ENCODE results near the gene DCAF15. TPM values are rescaled to one million over a fixed set of nuclear protein-coding genes. Genes with fewer than 3 reads are reported as not detected.

DCAF15 gene
- total and polyA plus RNA-seq, 2 donors (not counting 3 experiments of a cell fraction or from before 2014, with no cell fraction given) = 41.9 to 42.4 TPM

DNA sequence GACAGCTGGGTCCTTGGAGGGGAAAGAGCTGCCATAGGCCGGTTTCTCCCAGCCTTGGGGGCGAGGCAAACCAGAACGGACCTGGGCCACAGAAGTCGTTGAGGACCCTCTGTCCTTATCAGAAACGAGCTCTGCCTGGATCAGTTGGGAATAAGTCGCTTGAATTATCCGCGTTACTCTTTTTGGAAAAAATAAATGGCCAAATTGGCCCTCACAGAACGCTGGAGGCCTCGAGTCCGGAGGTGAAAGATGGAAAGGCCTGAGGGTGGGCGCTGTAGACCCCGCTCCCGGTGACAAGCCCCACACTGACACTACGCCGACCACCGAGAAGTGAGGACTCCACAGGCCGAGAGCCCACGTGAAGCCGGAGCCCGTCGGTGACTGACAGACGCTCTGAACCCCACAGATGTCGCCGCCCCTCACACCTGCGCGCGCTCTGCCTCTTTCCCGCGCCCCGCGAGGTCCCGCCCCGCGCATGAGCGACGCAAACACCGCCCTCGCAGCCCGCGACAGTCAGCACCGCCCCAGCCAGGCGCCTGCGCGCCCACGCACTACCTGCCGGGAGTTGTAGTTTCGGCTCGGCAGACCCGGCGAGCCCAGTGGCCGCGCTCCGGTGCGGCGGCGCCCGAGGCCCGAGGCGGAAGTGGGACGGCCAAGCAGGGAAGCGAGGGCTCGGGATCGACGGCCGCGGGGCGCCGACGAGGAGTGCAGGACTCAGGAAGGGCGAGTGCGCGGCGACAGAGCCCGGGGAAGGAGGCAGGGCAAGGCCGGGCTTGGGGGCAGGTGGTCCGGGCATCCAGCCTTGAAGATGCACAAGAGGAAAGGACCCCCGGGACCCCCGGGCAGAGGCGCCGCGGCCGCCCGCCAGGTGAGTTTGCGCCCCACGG, 46.4 kb upstream of the DCAF15 start, which contains the start of the genes BRME1 and CC2D1A:
Gene BRME1, minus strand, starts transcription at position 484 of the 887 bp plus-strand sequence. CDS start 1,225 bp downstream, outside the sequence.
Gene CC2D1A, plus strand, starts transcription at position 568 of the 887 bp plus-strand sequence. Its CDS starts 241 bp downstream, at position 809.
- Histone ChIP-seq H3K27ac (ENCODE audit: insufficient read depth, low read depth, low read length) (peak within 1 kb of the TSS; percentile 45), H2AFZ (ENCODE audit: low read depth, low read length) (peak within 1 kb of the TSS; percentile 100), H3K4me2 (ENCODE audit: insufficient read depth, low read length) (peak within 1 kb of the TSS; percentile 72), H3K4me3 (replicated peaks in 1 of 3; ENCODE audit: insufficient read depth in 1 of 3, low read depth in 1 of 3, low read length in 3 of 3) (peak within 1 kb of the TSS; percentile 78 to 88 (median 85)), H3K27me3 (ENCODE audit: control insufficient read depth in 2 of 2, insufficient read depth in 2 of 2, low read length in 2 of 2) (no peaks in the 10 kb centered on the region), H3K36me3 (ENCODE audit: control insufficient read depth in 2 of 2, extremely low read depth in 1 of 2, insufficient read depth in 2 of 2, low read length in 2 of 2) (peaks cover 0 to 2% of the 10 kb centered on the region in 2 experiments), H3K79me2 (ENCODE audit: control insufficient read depth, insufficient read depth, low read length) (no peaks in the 10 kb centered on the region), H4K20me1 (replicated peaks; ENCODE audit: control insufficient read depth, extremely low read depth, insufficient read depth, low read length) (no peaks in the 10 kb centered on the region), H3K4me1 (ENCODE audit: control insufficient read depth, extremely low read depth, insufficient read depth, low read length) (peaks cover 7% of the 10 kb centered on the region), H3K9ac (replicated peaks; ENCODE audit: extremely low read depth, insufficient read depth, low read length) (peak within 1 kb of the TSS; percentile 63), H3K9me3 (replicated peaks; ENCODE audit: control insufficient read depth, insufficient read depth, low read length) (no peaks in the 10 kb centered on the region), H3K9me1 (replicated peaks; ENCODE audit: control insufficient read depth, extremely low read depth, insufficient read depth, low read length) (no peaks in the 10 kb centered on the region)
- peak; percentile 88 for FAIRE-seq
- dilution Hi-C loops (cut with MboI; ENCODE audit: extremely low pct_ligation_motif_present, low sequenced_read_pairs) = no loop called here
- TF ChIP-seq POLR2AphosphoS5 (IDR thresholded peaks at IDR 0.05; ENCODE audit: insufficient read depth, low read depth, low read length) (peak; percentile 43), EZH2 (IDR thresholded peaks at IDR 0.05; ENCODE audit: borderline replicate concordance, low read depth, low read length, severe bottlenecking) (no peak), JUN (IDR thresholded peaks at IDR 0.05; ENCODE audit: borderline replicate concordance, insufficient read depth, insufficient read length, low read depth) (no peak)
- TF ChIP-seq, protein P1, sequence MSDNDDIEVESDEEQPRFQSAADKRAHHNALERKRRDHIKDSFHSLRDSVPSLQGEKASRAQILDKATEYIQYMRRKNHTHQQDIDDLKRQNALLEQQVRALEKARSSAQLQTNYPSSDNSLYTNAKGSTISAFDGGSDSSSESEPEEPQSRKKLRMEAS (IDR thresholded peaks at IDR 0.05; ENCODE audit: insufficient read depth, insufficient read length) = peak; percentile 60
- POLR2A ChIA-PET = no interaction called here
- peak; percentile 85 for DNase-seq (ENCODE audit: low read depth, low spot score)
- no TSS peak for BruUV-seq (replicated peaks)
- CTCF ChIA-PET = interaction anchor here (0.9 to 1.2 kb wide), 4 partner anchors 9 to 166 kb away, joined by 3 to 5 read pairs (median 3); partner anchors contain the start of gene MISP3
- intact Hi-C loops (cut with micrococcal nuclease) = loop anchor here (1.0 to 5.0 kb wide), 3 partner anchors 46 to 175 kb away; partner anchors contain the start of genes DCAF15 and IL27RA
